ENCODE results near the gene ACIN1. TPM values are rescaled to one million over a fixed set of nuclear protein-coding genes. Genes with fewer than 3 reads are reported as not detected.

ACIN1 gene
- total RNA-seq, 1 experiment from 2014 or later: 179 TPM

DNA sequence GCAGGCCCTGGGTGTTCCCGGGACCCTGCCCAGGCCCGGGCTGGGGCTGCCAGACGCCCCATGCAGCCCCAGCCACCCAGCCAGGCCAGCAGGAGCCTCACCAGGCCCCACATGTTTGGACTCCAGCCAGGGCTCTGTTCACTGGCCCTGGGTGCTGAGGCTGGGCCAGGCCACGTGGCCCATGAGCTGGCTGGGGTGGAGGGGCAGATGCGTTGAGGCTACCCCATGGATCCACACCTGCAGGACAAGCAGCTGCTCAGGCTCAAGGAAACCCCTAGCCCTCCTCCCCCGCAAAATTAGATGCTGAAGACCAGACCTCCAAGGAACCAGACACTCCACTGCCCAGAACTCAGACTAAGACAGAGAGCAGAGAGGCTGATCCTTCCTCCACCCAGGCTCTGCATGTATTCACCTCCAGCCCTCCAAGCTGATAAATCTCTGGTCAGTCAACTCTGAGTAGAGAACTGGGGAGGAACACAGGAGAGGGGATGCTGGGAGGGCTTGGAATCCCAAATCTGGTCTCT, 39.3 kb downstream of the ACIN1 start:
- ChIA-PET POLR2A (interaction anchor here (1.1 to 1.3 kb wide), 2 partner anchors 16 to 39 kb away, joined by 3 read pairs; partner anchors contain the start of genes ACIN1 and C14orf119), CTCF (interaction anchor here (1.5 to 9.9 kb wide), 5 partner anchors 13 to 82 kb away, joined by 6 to 175 read pairs (median 13); partner anchors contain the start of gene AJUBA), RAD21 (ENCODE audit: low non-redundant PET in 1 of 2, low total read pairs in 2 of 2, uncharacterized antibody in 2 of 2, unreplicated experiment in 2 of 2) (interaction anchor here (1.0 to 2.2 kb wide), 3 partner anchors 13 to 61 kb away, joined by 3 to 10 read pairs (median 3); no protein-coding TSS in a partner anchor)
- Histone ChIP-seq H2AFZ (ENCODE audit: low read depth, low read length, poor library complexity, severe bottlenecking) (no peak overlapping the region), H3K36me3 (ENCODE audit: control insufficient read depth in 1 of 2, insufficient read depth in 2 of 2, low read length in 2 of 2) (peaks cover 10 to 12% of the 10 kb centered on the region in 2 experiments; a peak in 3 of 4 replicates), H3K9ac (ENCODE audit: low read length) (no peak overlapping the region), H3K4me3 (replicated peaks in 1 of 2; ENCODE audit: low read depth in 1 of 2, low read length in 2 of 2) (peak overlapping the region in 1 of 2 experiments; percentile 59; a peak in 1 of 4 replicates), H3K79me2 (ENCODE audit: insufficient read depth, low read length) (peaks cover 1% of the 10 kb centered on the region; the same call in 1 of the 2 replicates), H3K9me2 (ENCODE audit: insufficient read depth) (no peaks in the 10 kb centered on the region), H3K9me3 (ENCODE audit: control insufficient read depth in 1 of 2, insufficient read depth in 1 of 2, low read depth in 1 of 2, low read length in 2 of 2) (no peaks in the 10 kb centered on the region), H3K4me1 (ENCODE audit: control insufficient read depth in 1 of 2, insufficient read depth in 2 of 2, low read length in 2 of 2) (peaks cover 12 to 28% of the 10 kb centered on the region in 2 experiments), H3K27ac (ENCODE audit: low read depth, low read length) (peak overlapping the region; percentile 84; the same call in 1 of the 2 replicates), H3K27me3 (ENCODE audit: insufficient read depth, low read length) (no peaks in the 10 kb centered on the region), H3K4me2 (ENCODE audit: low read length) (peak overlapping the region; percentile 95), H4K20me1 (ENCODE audit: insufficient read depth) (no peaks in the 10 kb centered on the region)
- ATAC-seq (no peak), DNase-seq (ENCODE audit: low read depth, low spot score) (no peak)
- intact Hi-C loops (cut with micrococcal nuclease): loop anchor here (5.0 kb wide), 2 partner anchors 48 to 498 kb away; no protein-coding TSS in a partner anchor
- no peak for TF ChIP-seq ELF1 (IDR thresholded peaks at IDR 0.05; ENCODE audit: borderline replicate concordance, low read depth)
- TF ChIP-seq, protein P1, sequence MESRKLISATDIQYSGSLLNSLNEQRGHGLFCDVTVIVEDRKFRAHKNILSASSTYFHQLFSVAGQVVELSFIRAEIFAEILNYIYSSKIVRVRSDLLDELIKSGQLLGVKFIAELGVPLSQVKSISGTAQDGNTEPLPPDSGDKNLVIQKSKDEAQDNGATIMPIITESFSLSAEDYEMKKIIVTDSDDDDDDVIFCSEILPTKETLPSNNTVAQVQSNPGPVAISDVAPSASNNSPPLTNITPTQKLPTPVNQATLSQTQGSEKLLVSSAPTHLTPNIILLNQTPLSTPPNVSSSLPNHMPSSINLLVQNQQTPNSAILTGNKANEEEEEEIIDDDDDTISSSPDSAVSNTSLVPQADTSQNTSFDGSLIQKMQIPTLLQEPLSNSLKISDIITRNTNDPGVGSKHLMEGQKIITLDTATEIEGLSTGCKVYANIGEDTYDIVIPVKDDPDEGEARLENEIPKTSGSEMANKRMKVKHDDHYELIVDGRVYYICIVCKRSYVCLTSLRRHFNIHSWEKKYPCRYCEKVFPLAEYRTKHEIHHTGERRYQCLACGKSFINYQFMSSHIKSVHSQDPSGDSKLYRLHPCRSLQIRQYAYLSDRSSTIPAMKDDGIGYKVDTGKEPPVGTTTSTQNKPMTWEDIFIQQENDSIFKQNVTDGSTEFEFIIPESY (IDR thresholded peaks at IDR 0.05; ENCODE audit: extremely low read depth, insufficient replicate concordance, low read length): no peak
- BruUV-seq (replicated peaks): no TSS peak

DNA sequence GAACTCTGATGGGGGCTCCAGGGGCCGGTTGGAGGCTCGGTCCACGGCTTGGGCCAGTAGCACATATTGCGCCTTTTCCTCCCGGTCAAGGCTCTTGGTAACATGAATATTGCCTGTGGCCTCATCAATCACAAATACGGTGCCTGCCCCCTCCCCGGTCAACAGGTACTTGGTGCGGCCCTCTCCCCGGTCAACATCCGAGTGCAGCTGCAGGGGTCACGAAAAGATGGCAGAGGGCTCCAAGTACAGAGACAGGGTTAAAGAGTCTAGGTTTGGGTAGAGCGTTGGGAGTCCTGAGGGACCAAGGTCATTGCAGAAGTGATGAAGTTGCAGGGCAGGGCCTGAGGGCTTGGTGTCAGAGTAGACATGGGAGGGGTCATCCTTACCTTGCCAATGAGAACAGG, 39.8 kb downstream of the ACIN1 start:
- Histone ChIP-seq H3K9ac (ENCODE audit: low read length) (no peak overlapping the region), H3K9me3 (ENCODE audit: control insufficient read depth in 1 of 2, insufficient read depth in 1 of 2, low read depth in 1 of 2, low read length in 2 of 2) (no peaks in the 10 kb centered on the region), H2AFZ (ENCODE audit: low read depth, low read length, poor library complexity, severe bottlenecking) (no peak overlapping the region), H3K4me2 (ENCODE audit: low read length) (no peak overlapping the region), H3K4me3 (replicated peaks in 1 of 2; ENCODE audit: low read depth in 1 of 2, low read length in 2 of 2) (no peak overlapping the region), H3K36me3 (ENCODE audit: control insufficient read depth in 1 of 2, insufficient read depth in 2 of 2, low read length in 2 of 2) (peaks cover 5 to 9% of the 10 kb centered on the region in 2 experiments; a peak in 3 of 4 replicates), H4K20me1 (ENCODE audit: insufficient read depth) (no peaks in the 10 kb centered on the region), H3K79me2 (ENCODE audit: insufficient read depth, low read length) (no peaks in the 10 kb centered on the region), H3K27ac (ENCODE audit: low read depth, low read length) (peak overlapping the region; percentile 84; the same call in 1 of the 2 replicates), H3K9me2 (ENCODE audit: insufficient read depth) (no peaks in the 10 kb centered on the region), H3K4me1 (ENCODE audit: control insufficient read depth in 1 of 2, insufficient read depth in 2 of 2, low read length in 2 of 2) (peaks cover 12 to 28% of the 10 kb centered on the region in 2 experiments), H3K27me3 (ENCODE audit: insufficient read depth, low read length) (no peaks in the 10 kb centered on the region)
- no peak for TF ChIP-seq SRF (IDR thresholded peaks at IDR 0.05; ENCODE audit: low read depth)
- no peak for TF ChIP-seq ZFX (IDR thresholded peaks at IDR 0.05)
- TF ChIP-seq, protein P2, sequence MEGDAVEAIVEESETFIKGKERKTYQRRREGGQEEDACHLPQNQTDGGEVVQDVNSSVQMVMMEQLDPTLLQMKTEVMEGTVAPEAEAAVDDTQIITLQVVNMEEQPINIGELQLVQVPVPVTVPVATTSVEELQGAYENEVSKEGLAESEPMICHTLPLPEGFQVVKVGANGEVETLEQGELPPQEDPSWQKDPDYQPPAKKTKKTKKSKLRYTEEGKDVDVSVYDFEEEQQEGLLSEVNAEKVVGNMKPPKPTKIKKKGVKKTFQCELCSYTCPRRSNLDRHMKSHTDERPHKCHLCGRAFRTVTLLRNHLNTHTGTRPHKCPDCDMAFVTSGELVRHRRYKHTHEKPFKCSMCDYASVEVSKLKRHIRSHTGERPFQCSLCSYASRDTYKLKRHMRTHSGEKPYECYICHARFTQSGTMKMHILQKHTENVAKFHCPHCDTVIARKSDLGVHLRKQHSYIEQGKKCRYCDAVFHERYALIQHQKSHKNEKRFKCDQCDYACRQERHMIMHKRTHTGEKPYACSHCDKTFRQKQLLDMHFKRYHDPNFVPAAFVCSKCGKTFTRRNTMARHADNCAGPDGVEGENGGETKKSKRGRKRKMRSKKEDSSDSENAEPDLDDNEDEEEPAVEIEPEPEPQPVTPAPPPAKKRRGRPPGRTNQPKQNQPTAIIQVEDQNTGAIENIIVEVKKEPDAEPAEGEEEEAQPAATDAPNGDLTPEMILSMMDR (IDR thresholded peaks at IDR 0.05 in 2 of 3, conservative IDR thresholded peaks at IDR 0.05 in 1 of 3; ENCODE audit: borderline replicate concordance in 1 of 3, insufficient read depth in 1 of 3, low read depth in 2 of 3, low read length in 2 of 3): no peak
- intact Hi-C loops (cut with micrococcal nuclease): loop anchor here (5.0 kb wide), 2 partner anchors 48 to 498 kb away; no protein-coding TSS in a partner anchor
- RAD21 ChIA-PET (ENCODE audit: low non-redundant PET in 1 of 2, low total read pairs in 2 of 2, uncharacterized antibody in 2 of 2, unreplicated experiment in 2 of 2): interaction anchor here in 1 of 2 experiments (0.7 to 2.2 kb wide), 3 partner anchors 14 to 68 kb away, joined by 3 to 10 read pairs (median 3); no protein-coding TSS in a partner anchor
- POLR2A ChIA-PET: interaction anchor here (1.3 kb wide), 1 partner anchor 40 kb away, joined by 3 read pairs; the partner anchor contains the start of genes ACIN1 and C14orf119
- CTCF ChIA-PET: interaction anchor here (1.8 to 9.9 kb wide), 4 partner anchors 14 to 71 kb away, joined by 9 to 175 read pairs (median 16); partner anchors contain the start of gene AJUBA
- DNase-seq (ENCODE audit: low read depth, low spot score) (no peak), ATAC-seq (no peak)
- BruUV-seq (replicated peaks): no TSS peak

Data from HCT116 (cell line).